SK-N-SH treated with all-trans-retinoic acid at 6 μM for 48 hours (cell line): ENCODE data around the gene ADSS1.

Experiments
- ATAC-seq: fragments of 200-7000 bp; cut with Tn5 transposase; 3 replicates; pipeline ENCODE4 v1.9.1; 2020; ENCODE audit warnings: mild to moderate bottlenecking, moderate library complexity
- ARNTL ChIP-seq: fragments of 450-650 bp; formaldehyde crosslinking; IDR thresholded peaks from 2 replicates; pipeline ENCODE4 v1.5.0; 2020; ENCODE audit warnings: low read depth, mild to moderate bottlenecking, moderate library complexity, borderline replicate concordance
- BACH2 ChIP-seq: fragments of 250-450 bp; sonication (Bioruptor Pico); IDR thresholded peaks from 2 replicates; pipeline ENCODE4 v1.9.0; 2021; ENCODE audit warnings: mild to moderate bottlenecking, borderline replicate concordance
- CSDC2 ChIP-seq: fragments of 250-450 bp; sonication (Bioruptor Pico); IDR thresholded peaks from 2 replicates; pipeline ENCODE4 v1.5.0; 2020; ENCODE audit warnings: mild to moderate bottlenecking, moderate library complexity
- CSRNP3 ChIP-seq: fragments of 250-450 bp; sonication (Bioruptor Pico); IDR thresholded peaks from 2 replicates; pipeline ENCODE4 v1.5.1; 2021; ENCODE audit warnings: mild to moderate bottlenecking, moderate library complexity
- ESRRG ChIP-seq: fragments of 250-450 bp; sonication (Bioruptor Pico); IDR thresholded peaks from 2 replicates; pipeline ENCODE4 v1.6.1; 2021; ENCODE audit warnings: mild to moderate bottlenecking
- GLIS3 ChIP-seq: fragments of 250-450 bp; sonication (Bioruptor Pico); IDR thresholded peaks from 2 replicates; pipeline ENCODE4 v1.5.0; 2020; ENCODE audit warnings: mild to moderate bottlenecking, moderate library complexity
- ISL1 ChIP-seq: fragments of 250-450 bp; sonication (Bioruptor Pico); IDR thresholded peaks from 2 replicates; pipeline ENCODE4 v2.1.2; 2022; ENCODE audit warnings: mild to moderate bottlenecking, moderate library complexity
- OSR1 ChIP-seq: fragments of 250-450 bp; sonication (Bioruptor Pico); IDR thresholded peaks from 2 replicates; pipeline ENCODE4 v1.8.0; 2022; ENCODE audit warnings: moderate library complexity, mild to moderate bottlenecking, inconsistent platforms
- POU6F1 ChIP-seq: fragments of 250-450 bp; sonication (Bioruptor Pico); IDR thresholded peaks from 2 replicates; pipeline ENCODE4 v1.8.0; 2021; ENCODE audit warnings: low read depth, mild to moderate bottlenecking, moderate library complexity, borderline replicate concordance
- PPARA ChIP-seq: fragments of 250-450 bp; sonication (Bioruptor Pico); IDR thresholded peaks from 2 replicates; pipeline ENCODE4 v1.5.0; 2020; ENCODE audit warnings: mild to moderate bottlenecking, borderline replicate concordance
- RARB ChIP-seq: fragments of 250-450 bp; sonication (Bioruptor Pico); IDR thresholded peaks from 2 replicates; pipeline ENCODE4 v1.8.0; 2021; ENCODE audit warnings: mild to moderate bottlenecking, moderate library complexity
- SNAI2 ChIP-seq: fragments of 250-450 bp; sonication (Bioruptor Pico); IDR thresholded peaks from 2 replicates; pipeline ENCODE4 v1.5.0; 2020; ENCODE audit warnings: mild to moderate bottlenecking, moderate library complexity
- TCF4 ChIP-seq: fragments of 250-450 bp; sonication (Bioruptor Pico); IDR thresholded peaks from 2 replicates; pipeline ENCODE4 v1.8.0; 2021; ENCODE audit warnings: mild to moderate bottlenecking, moderate library complexity, borderline replicate concordance
- TOX ChIP-seq: fragments of 250-450 bp; sonication (Bioruptor Pico); IDR thresholded peaks from 2 replicates; pipeline ENCODE4 v1.8.0; 2021; ENCODE audit warnings: mild to moderate bottlenecking, moderate library complexity, borderline replicate concordance
- ZC3H10 ChIP-seq: fragments of 250-450 bp; sonication (Bioruptor Pico); IDR thresholded peaks from 2 replicates; pipeline ENCODE4 v1.5.1; 2021; ENCODE audit warnings: mild to moderate bottlenecking, moderate library complexity
- ZFP3 ChIP-seq: fragments of 250-450 bp; sonication (Bioruptor Pico); IDR thresholded peaks from 2 replicates; pipeline ENCODE4 v1.5.0; 2020; ENCODE audit warnings: mild to moderate bottlenecking, moderate library complexity
- ZFP30 ChIP-seq: fragments of 450-650 bp; formaldehyde crosslinking; IDR thresholded peaks from 2 replicates; pipeline ENCODE4 v1.5.0; 2022; ENCODE audit warnings: mild to moderate bottlenecking, moderate library complexity
- ZNF565 ChIP-seq: fragments of 450-650 bp; formaldehyde crosslinking; conservative IDR thresholded peaks from 2 replicates; pipeline ENCODE4 v1.5.0; 2020; ENCODE audit warnings: low read depth, mild to moderate bottlenecking, moderate library complexity
- ZNF70 ChIP-seq: fragments of 450-650 bp; formaldehyde crosslinking; IDR thresholded peaks from 2 replicates; pipeline ENCODE4 v1.5.0; 2020; ENCODE audit warnings: mild to moderate bottlenecking, moderate library complexity
- ZNF8 ChIP-seq: fragments of 450-650 bp; formaldehyde crosslinking; IDR thresholded peaks from 2 replicates; pipeline ENCODE4 v1.5.0; 2020; ENCODE audit warnings: mild to moderate bottlenecking, moderate library complexity
- TF ChIP-seq, protein P1 (sequence below): fragments of 250-450 bp; sonication (Bioruptor Pico); IDR thresholded peaks from 2 replicates; pipeline ENCODE4 v1.5.1; 2020; ENCODE audit warnings: low read depth, mild to moderate bottlenecking, moderate library complexity
- TF ChIP-seq, protein P2 (sequence below): fragments of 250-450 bp; sonication (Bioruptor Pico); IDR thresholded peaks from 2 replicates; pipeline ENCODE4 v1.5.0; 2020; ENCODE audit warnings: mild to moderate bottlenecking, moderate library complexity
- TF ChIP-seq, protein P3 (sequence below): fragments of 250-450 bp; sonication (Bioruptor Pico); IDR thresholded peaks from 2 replicates; pipeline ENCODE4 v1.8.0; 2020; ENCODE audit warnings: mild to moderate bottlenecking, moderate library complexity, borderline replicate concordance

ADSS1 gene

GRCh38 chr14:104766256-104766862 is 42.3 kb downstream of the ADSS1 start:
- TF ChIP-seq, protein P1, sequence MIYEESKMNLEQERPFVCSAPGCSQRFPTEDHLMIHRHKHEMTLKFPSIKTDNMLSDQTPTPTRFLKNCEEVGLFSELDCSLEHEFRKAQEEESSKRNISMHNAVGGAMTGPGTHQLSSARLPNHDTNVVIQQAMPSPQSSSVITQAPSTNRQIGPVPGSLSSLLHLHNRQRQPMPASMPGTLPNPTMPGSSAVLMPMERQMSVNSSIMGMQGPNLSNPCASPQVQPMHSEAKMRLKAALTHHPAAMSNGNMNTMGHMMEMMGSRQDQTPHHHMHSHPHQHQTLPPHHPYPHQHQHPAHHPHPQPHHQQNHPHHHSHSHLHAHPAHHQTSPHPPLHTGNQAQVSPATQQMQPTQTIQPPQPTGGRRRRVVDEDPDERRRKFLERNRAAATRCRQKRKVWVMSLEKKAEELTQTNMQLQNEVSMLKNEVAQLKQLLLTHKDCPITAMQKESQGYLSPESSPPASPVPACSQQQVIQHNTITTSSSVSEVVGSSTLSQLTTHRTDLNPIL (CRISPR knock-in tag): no peak
- TF ChIP-seq ZFP3 (no peak), PPARA (CRISPR knock-in tag) (no peak), ZNF8 (no peak), OSR1 (no peak), RARB (CRISPR knock-in tag) (no peak), ZC3H10 (CRISPR knock-in tag) (no peak), ZNF70 (CRISPR knock-in tag) (no peak), ISL1 (no peak), TCF4 (CRISPR knock-in tag) (no peak), CSDC2 (no peak), SNAI2 (CRISPR knock-in tag) (no peak), CSRNP3 (CRISPR knock-in tag) (no peak), ARNTL (no peak), TOX (CRISPR knock-in tag) (no peak), GLIS3 (CRISPR knock-in tag) (no peak)
- TF ChIP-seq, protein P2, sequence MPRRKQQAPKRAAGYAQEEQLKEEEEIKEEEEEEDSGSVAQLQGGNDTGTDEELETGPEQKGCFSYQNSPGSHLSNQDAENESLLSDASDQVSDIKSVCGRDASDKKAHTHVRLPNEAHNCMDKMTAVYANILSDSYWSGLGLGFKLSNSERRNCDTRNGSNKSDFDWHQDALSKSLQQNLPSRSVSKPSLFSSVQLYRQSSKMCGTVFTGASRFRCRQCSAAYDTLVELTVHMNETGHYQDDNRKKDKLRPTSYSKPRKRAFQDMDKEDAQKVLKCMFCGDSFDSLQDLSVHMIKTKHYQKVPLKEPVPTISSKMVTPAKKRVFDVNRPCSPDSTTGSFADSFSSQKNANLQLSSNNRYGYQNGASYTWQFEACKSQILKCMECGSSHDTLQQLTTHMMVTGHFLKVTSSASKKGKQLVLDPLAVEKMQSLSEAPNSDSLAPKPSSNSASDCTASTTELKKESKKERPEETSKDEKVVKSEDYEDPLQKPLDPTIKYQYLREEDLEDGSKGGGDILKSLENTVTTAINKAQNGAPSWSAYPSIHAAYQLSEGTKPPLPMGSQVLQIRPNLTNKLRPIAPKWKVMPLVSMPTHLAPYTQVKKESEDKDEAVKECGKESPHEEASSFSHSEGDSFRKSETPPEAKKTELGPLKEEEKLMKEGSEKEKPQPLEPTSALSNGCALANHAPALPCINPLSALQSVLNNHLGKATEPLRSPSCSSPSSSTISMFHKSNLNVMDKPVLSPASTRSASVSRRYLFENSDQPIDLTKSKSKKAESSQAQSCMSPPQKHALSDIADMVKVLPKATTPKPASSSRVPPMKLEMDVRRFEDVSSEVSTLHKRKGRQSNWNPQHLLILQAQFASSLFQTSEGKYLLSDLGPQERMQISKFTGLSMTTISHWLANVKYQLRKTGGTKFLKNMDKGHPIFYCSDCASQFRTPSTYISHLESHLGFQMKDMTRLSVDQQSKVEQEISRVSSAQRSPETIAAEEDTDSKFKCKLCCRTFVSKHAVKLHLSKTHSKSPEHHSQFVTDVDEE (CRISPR knock-in tag): no peak
- ATAC-seq: no peak

GRCh38 chr14:104766863-104767633 is 43.0 kb downstream of the ADSS1 start:
- no peak for ATAC-seq
- TF ChIP-seq ARNTL: no peak
- no peak for TF ChIP-seq BACH2
- no peak for TF ChIP-seq ZFP3
- TF ChIP-seq, protein P3, sequence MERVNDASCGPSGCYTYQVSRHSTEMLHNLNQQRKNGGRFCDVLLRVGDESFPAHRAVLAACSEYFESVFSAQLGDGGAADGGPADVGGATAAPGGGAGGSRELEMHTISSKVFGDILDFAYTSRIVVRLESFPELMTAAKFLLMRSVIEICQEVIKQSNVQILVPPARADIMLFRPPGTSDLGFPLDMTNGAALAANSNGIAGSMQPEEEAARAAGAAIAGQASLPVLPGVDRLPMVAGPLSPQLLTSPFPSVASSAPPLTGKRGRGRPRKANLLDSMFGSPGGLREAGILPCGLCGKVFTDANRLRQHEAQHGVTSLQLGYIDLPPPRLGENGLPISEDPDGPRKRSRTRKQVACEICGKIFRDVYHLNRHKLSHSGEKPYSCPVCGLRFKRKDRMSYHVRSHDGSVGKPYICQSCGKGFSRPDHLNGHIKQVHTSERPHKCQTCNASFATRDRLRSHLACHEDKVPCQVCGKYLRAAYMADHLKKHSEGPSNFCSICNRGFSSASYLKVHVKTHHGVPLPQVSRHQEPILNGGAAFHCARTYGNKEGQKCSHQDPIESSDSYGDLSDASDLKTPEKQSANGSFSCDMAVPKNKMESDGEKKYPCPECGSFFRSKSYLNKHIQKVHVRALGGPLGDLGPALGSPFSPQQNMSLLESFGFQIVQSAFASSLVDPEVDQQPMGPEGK (CRISPR knock-in tag): no peak
- TF ChIP-seq, protein P1 (CRISPR knock-in tag): no peak
- no peak for TF ChIP-seq RARB (CRISPR knock-in tag)
- TF ChIP-seq ZFP30 (CRISPR knock-in tag): no peak
- no peak for TF ChIP-seq GLIS3 (CRISPR knock-in tag)
- TF ChIP-seq SNAI2 (CRISPR knock-in tag): no peak
- no peak for TF ChIP-seq ZNF565 (CRISPR knock-in tag)
- TF ChIP-seq ESRRG (CRISPR knock-in tag): no peak
- TF ChIP-seq ZC3H10 (CRISPR knock-in tag): no peak

- TF ChIP-seq, protein P3 (CRISPR knock-in tag): no peak
- TF ChIP-seq TCF4 (CRISPR knock-in tag) (no peak), BACH2 (no peak), POU6F1 (no peak), TOX (CRISPR knock-in tag) (no peak), ARNTL (no peak), ZNF565 (CRISPR knock-in tag) (no peak)
- no peak for ATAC-seq
Measured at GRCh38 chr14:104767634-104767918, 43.5 kb downstream of the ADSS1 start.
